GM18499 (cell line): Measurements from ENCODE around the gene RHOBTB1.
"Not testable (repeated sequence)": the region's sequence is repeated elsewhere in the genome, so short reads cannot be mapped to it uniquely, and the experiment has no call there.

Experiments
- ATAC-seq: cut with Tn5 transposase; IDR thresholded peaks from one replicate; pipeline ENCODE4 v1.9.1; 2021; ENCODE audit warnings: moderate number of reproducible peaks; ENCODE audit not compliant: insufficient read depth, unreplicated experiment

The RHOBTB1 gene

GRCh38 chr10:60832136-60832535, 111.8 kb downstream of the RHOBTB1 start:
- ATAC-seq, result not testable (repeated sequence)

- no peak for ATAC-seq
Measured at GRCh38 chr10:60828489-60828852, 115.5 kb downstream of the RHOBTB1 start.

GRCh38 chr10:60827791-60828488, 116.0 kb downstream of the RHOBTB1 start:
- no peak for ATAC-seq

GRCh38 chr10:60825520-60825919, 118.5 kb downstream of the RHOBTB1 start:
- ATAC-seq, result no peak

GRCh38 chr10:60823324-60823723, 120.7 kb downstream of the RHOBTB1 start:
- no peak for ATAC-seq

- no peak for ATAC-seq
Measured at GRCh38 chr10:60822809-60823208, 121.2 kb downstream of the RHOBTB1 start.

GRCh38 chr10:60821656-60822055, 122.3 kb downstream of the RHOBTB1 start:
- no peak for ATAC-seq

- peak; percentile 46 for ATAC-seq
Measured at GRCh38 chr10:60820093-60820754, 123.8 kb downstream of the RHOBTB1 start.
